ENCODE measurements around the gene NXT1.

- TF ChIP-seq CTCF (IDR thresholded peaks at IDR 0.05) (no peak), POLR2A (IDR thresholded peaks at IDR 0.05) (no peak)
Observed at GRCh38 chr20:23361119-23361475, 10.5 kb downstream of the NXT1 start.

Data from heart left ventricle (tissue), 13 donors.